RKO (cell line): Measurements from ENCODE around the gene ELAVL2.

Experiments used
- DNase-seq: peaks from one replicate; pipeline ENCODE4 v3.0.0-alpha.2; 2016; ENCODE audit warnings: low spot score

ELAVL2 gene

GRCh38 chr9:23721466-23721865, 104.6 kb downstream of the ELAVL2 start:
- no peak for DNase-seq

DNA sequence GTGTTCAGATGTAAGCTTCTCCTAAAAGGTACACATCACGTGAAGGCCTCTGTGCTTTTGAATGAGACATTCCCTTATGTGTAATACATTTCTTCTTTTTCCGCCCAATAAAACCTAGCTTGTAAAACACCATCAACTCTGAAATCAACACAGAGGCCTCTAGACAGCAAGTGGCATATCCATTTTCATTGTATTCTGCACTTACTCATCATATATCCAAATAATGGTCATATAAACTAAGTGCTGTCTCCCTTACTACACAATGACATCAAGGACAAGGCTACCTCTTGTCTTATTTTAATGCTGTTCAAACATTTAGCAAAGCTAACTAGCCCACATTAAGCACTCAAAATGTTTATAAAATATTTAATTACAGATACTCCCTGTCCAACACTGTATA, 108.5 kb downstream of the ELAVL2 start:
- DNase-seq = no peak

DNA sequence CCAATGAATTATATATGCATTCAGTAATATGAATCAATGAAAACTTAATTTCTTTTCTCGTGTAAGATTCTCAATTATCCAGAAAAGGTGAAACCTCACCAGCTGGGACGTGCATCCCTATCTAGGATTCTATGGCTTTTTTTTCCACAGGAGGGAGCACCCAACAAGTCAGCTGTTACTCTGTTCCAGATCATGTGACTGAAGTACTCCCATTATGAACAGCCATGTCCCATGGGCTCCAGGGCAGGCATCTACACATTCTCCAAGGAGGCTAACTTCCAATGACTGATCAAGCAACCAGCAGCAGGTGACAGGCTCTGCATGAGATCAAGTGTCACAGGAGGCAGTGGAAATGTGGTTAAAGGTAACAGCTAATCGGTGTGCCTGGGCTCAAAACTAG, 118.8 kb downstream of the ELAVL2 start:
- DNase-seq = no peak

GRCh38 chr9:23702311-23702922, 123.6 kb downstream of the ELAVL2 start:
- no peak for DNase-seq

DNA sequence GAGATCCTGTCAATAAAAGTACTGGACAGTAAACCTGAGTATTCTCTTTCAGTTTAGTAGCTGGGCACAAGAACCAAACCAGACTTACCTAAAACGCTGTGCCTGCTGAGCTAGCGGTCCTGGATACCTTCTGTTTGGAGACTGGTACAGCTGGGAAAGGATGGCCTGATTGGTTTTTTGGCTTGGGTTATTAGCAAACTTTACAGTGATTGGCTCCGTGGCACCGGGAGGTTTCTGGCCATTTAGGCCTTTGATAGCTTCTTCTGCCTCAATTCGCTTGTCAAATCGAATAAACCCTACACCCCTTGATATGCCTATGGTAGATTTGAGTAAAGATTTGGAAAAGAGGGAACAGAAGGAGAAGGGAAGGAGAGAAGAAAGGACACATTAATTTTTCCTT, 124.7 kb downstream of the ELAVL2 start:
- DNase-seq = no peak

GRCh38 chr9:23700359-23700758, 125.7 kb downstream of the ELAVL2 start:
- no peak for DNase-seq

DNA sequence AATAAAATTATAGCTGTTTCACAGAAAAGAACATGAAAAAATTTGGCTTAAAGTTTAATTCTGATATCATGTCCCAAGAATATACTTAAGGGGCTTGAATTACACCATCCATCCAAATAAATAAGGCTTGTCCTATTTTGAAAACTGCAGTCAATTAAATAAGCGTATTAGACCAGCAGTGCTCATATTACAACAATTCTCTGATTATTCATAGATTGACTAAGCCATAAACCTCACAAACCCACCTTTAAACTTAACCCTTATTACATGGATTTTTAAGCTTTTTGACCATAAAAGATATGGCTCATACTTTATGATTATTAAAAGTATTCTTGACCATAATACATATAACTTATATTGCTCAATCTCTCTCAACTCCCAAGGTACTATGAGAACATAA, 127.9 kb downstream of the ELAVL2 start:
- no peak for DNase-seq

GRCh38 chr9:23695572-23695971, 130.5 kb downstream of the ELAVL2 start:
- no peak for DNase-seq

- DNase-seq = no peak
Observed at GRCh38 chr9:23693374-23693773, 132.7 kb downstream of the ELAVL2 start.

GRCh38 chr9:23686896-23687295, 139.1 kb downstream of the ELAVL2 start:
- DNase-seq = no peak

DNA sequence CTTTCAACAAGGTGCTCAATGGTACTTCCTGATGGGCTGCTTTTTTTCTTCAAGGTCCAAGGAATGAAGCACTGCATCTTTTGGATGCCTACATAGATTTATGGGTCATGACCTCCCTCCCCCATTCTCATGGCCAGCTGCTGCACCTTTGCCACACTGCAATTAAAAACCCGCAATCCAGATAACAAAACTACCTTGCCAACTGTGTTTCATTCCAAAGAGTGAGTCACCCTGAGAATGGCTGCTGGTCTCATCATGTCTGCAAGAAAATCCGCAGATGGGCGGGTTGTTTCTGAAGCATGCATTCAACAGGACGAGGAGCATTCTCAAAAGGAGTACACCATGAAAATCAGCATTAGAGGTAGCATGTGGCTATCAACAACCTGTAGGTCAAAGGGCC, 139.8 kb downstream of the ELAVL2 start:
- DNase-seq = no peak

DNA sequence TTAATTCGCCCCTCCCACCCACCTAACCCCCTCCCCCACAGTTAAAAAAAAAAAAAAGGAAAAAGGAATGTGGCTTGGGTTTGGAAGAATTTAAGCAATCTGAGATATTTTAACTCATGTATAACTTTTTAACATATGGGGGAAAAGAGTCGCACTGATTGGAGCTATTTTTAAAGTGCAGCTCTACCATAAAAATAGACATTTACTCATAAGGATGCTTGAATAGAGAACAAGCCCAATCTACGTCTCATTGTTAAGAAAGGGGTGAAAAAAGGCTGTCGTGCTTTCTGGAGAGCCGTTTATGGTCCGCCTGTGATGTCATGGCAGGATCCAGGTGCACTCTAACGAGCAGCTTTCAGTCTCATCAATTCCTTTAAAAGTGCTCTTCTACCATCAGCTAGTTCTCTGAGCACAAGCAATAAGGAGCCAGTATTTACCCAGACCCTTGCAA, 142.4 kb downstream of the ELAVL2 start:
- DNase-seq = no peak

- no peak for DNase-seq
Observed at GRCh38 chr9:23682891-23683431, 143.1 kb downstream of the ELAVL2 start.

DNA sequence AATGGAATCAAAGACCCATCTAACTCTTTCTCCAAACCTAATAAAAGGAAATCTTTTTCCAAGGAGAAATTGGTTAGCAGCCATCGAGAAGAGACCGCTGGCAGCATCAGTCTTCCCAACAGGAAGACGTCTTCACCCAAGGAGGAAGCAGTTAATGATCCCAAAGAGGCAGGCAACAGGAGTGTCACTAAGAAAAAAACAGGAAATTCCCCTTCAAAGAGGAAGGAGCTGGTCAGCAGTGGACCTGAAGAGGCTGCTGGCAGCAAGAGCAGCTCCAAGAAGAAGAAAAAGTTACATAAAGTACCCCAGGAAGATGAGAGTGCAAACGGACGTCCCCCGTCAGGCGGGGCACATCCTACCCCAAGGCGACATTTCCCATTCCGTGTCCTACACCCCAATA, 143.7 kb downstream of the ELAVL2 start:
- DNase-seq = no peak

- no peak for DNase-seq
Observed at GRCh38 chr9:23677446-23677845, 148.6 kb downstream of the ELAVL2 start.

- DNase-seq = no peak
Observed at GRCh38 chr9:23674016-23674585, 151.9 kb downstream of the ELAVL2 start.

DNA sequence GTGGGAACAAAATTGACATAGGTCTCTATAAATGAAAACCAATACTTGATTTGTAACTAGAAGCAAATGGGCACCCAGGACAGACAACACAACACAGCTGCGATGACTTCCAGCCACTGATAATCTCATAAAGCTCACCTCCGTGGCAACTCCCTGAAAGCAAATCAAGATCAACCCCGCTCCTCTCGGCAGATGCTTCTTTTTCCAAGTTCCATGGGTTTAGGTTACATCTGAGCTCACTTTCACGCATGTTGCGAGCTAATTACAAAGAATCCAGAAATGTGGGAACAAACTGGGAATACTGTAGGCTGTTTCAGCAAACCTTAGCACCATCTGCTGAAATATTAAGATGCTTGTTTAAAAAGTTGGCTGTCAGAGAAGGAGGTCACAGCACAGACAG, 153.9 kb downstream of the ELAVL2 start:
- DNase-seq = no peak

DNA sequence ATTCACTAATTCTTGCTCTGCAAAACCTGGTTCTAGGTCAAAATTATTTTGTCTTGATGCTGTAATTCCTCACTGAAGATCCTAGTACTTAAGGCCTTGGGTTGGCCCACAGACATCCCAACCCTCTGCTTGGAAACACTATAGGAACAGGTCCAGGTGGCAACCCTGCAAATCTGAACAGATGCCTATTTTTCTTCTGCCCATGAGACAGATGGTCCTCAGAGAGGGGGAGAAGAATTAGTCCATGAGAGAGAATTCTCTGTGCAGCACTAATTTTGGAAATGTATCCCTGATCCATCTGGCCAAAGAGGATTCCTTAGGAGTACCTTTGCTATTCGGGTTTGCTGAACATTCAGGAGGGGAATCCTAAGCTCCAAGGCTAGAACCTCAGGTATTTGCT, 156.3 kb downstream of the ELAVL2 start:
- DNase-seq = no peak

GRCh38 chr9:23665635-23666034, 160.4 kb downstream of the ELAVL2 start:
- no peak for DNase-seq

GRCh38 chr9:23665051-23665450, 161.0 kb downstream of the ELAVL2 start:
- no peak for DNase-seq

DNA sequence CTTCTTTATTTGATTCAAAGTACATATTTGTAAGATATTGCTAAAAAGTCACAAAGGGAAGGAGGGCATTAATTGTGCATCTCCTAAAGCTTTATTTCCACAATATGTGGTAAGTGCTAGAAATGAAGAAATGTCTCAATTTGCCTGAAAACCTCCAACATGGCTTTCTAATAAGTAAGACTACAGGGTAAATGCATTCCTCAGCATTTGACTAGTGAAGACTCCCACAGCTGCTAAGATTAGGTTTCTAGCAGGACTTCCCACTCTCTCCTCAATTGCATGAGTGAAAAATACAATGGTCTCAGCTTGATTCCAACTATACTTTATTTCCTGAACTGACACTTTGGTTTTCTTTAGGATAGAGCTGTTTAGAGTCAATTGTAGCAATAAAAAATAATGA, 162.1 kb downstream of the ELAVL2 start:
- DNase-seq = no peak

DNA sequence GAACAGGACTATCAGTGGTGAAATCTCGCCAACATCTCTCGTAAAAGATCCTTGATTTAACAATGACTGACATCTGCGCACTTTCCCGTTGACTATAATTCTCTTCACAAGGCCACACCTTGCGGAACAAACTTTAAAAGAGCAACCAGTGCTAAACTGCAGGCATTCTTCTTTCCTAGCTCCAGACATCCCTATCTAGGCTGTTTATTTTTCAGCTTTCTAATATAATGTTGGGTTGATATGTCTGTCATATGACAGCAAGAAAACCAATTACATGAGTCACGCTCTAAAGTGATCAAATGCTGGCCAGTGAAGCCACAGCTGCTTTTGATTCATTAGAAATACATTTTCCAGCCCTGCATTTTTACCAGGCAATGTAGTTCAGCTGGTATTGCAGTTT, 162.5 kb downstream of the ELAVL2 start:
- DNase-seq = no peak

GRCh38 chr9:23663125-23663524, 162.9 kb downstream of the ELAVL2 start:
- no peak for DNase-seq

DNA sequence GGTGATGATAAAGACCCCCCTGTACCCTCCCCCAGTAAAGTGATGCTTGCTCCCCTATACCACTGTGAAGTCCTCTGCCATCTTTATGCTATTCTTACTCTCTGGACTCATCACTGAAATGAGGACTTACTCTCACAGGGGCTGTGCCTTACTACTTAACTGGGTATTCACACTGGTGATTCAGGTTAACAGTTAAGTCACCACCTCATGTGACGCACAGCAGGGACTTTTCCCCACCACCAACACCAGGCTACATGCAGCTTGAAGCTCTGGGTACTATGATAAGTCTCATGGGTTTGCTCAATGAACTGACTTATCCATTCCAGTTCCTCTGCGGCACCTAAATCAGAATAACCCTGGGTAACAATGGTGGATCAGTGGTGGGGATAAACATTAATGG, 163.7 kb downstream of the ELAVL2 start:
- peak; percentile 7 for DNase-seq
